Breast epithelium (tissue), 4 donors: ENCODE measurements around the gene BMP10. TPM values are rescaled to one million over a fixed set of nuclear protein-coding genes. Genes with fewer than 3 reads are reported as not detected.

ENCODE experiments used
- DNase-seq, 2 donors: peaks; one replicate each; pipeline ENCODE4 v3.0.0-alpha.2; 2019; ENCODE audit warnings: low spot score in 2 of 2
- H3K27ac ChIP-seq, 2 donors: fragments of 200-600 bp; sonication (generic) in 1 of 2; one replicate each; pipeline ENCODE4 v1.5.1; 2016 to 2019; ENCODE audit warnings: mild to moderate bottlenecking in 1 of 2
- H3K27me3 ChIP-seq, 2 donors: fragments of 200-600 bp; sonication (generic) in 1 of 2; one replicate each; pipeline versions ENCODE4 v1.5.1 to v1.6.0; 2017 to 2019; ENCODE audit warnings: control low read depth in 1 of 2, mild to moderate bottlenecking in 1 of 2
- H3K36me3 ChIP-seq: fragments of 200-600 bp; one replicate; pipeline ENCODE4 v1.5.1; 2019
- H3K4me1 ChIP-seq, 2 donors: fragments of 200-600 bp; sonication (generic); one replicate each; pipeline ENCODE4 v1.5.1; 2016 to 2019; ENCODE audit warnings: control low read depth in 1 of 2
- H3K4me3 ChIP-seq, 3 donors: fragments of 200-600 bp; sonication (generic); 1 replicate in 2 of 3; 2 replicates in 1 of 3; pipeline ENCODE4 v1.5.1; 2016 to 2019; ENCODE audit warnings: mild to moderate bottlenecking in 3 of 3, moderate library complexity in 2 of 3
- H3K9me3 ChIP-seq, 2 donors: fragments of 200-600 bp; sonication (generic) in 1 of 2; one replicate each; pipeline ENCODE4 v1.5.1; 2016 to 2019; ENCODE audit warnings: control low read depth in 1 of 2
- CTCF ChIP-seq, 3 donors: fragments of 450-650 bp; IDR thresholded peaks; one replicate each; pipeline ENCODE4 v1.5.1; 2016 to 2017; ENCODE audit warnings: antibody characterized with exemption in 3 of 3, mild to moderate bottlenecking in 3 of 3, moderate library complexity in 3 of 3
- POLR2A ChIP-seq: fragments of 450-650 bp; IDR thresholded peaks from one replicate; pipeline ENCODE4 v1.6.1; 2016; ENCODE audit warnings: antibody characterized with exemption, mild to moderate bottlenecking, moderate library complexity
- POLR2AphosphoS5 ChIP-seq, 3 donors: sonication (generic); formaldehyde crosslinking; IDR thresholded peaks; one replicate each; pipeline ENCODE4 v1.6.1; 2017; ENCODE audit warnings: antibody characterized with exemption in 3 of 3
- intact Hi-C: fragments of 100-400 bp; cut with DNase I; formaldehyde crosslinking; loops from one replicate; pipeline ENCODE4 v1.15.1; 2023; ENCODE audit warnings: low total_unique reads
- total RNA-seq, 3 donors: library from RNA; depleted of rRNA; stranded (reverse); fragments of >200 nt; gene quantifications; one replicate each; pipeline ENCODE4 v1.1.0, GENCODE V29; 2016

The BMP10 gene
- total RNA-seq, 3 donors from 2014 or later: not detected

GRCh38 chr2:68822207-68822872 lies 48.9 kb downstream of the BMP10 start:
- no peak for DNase-seq
- no peak overlapping the region for H3K4me3 ChIP-seq
- intact Hi-C loops: no loop called here
- no peaks in the 10 kb centered on the region for H3K36me3 ChIP-seq
- H3K4me1 ChIP-seq: no peaks in the 10 kb centered on the region
- no peak overlapping the region for H3K27ac ChIP-seq
- no peaks in the 10 kb centered on the region for H3K9me3 ChIP-seq
- TF ChIP-seq CTCF (IDR thresholded peaks at IDR 0.05) (no peak), POLR2A (no peak), POLR2AphosphoS5 (IDR thresholded peaks at IDR 0.05) (no peak)
- no peaks in the 10 kb centered on the region for H3K27me3 ChIP-seq

- DNase-seq: no peak
- Histone ChIP-seq H3K36me3 (no peaks in the 10 kb centered on the region), H3K9me3 (no peaks in the 10 kb centered on the region), H3K4me1 (no peaks in the 10 kb centered on the region), H3K27me3 (no peaks in the 10 kb centered on the region), H3K27ac (no peak overlapping the region), H3K4me3 (no peak overlapping the region)
- intact Hi-C loops: no loop called here
- TF ChIP-seq POLR2A: no peak
- no peak for TF ChIP-seq CTCF (IDR thresholded peaks at IDR 0.05)
- no peak for TF ChIP-seq POLR2AphosphoS5 (IDR thresholded peaks at IDR 0.05)
Measured at GRCh38 chr2:68819556-68819955, 51.6 kb downstream of the BMP10 start.

- no peak for TF ChIP-seq POLR2AphosphoS5 (IDR thresholded peaks at IDR 0.05)
- TF ChIP-seq POLR2A: no peak
- no peak for TF ChIP-seq CTCF (IDR thresholded peaks at IDR 0.05)
- Histone ChIP-seq H3K27me3 (no peaks in the 10 kb centered on the region), H3K27ac (no peak overlapping the region), H3K4me3 (no peak overlapping the region), H3K36me3 (no peaks in the 10 kb centered on the region), H3K4me1 (no peaks in the 10 kb centered on the region), H3K9me3 (no peaks in the 10 kb centered on the region)
- DNase-seq: no peak
- intact Hi-C loops: no loop called here
Measured at GRCh38 chr2:68817306-68817705, 53.9 kb downstream of the BMP10 start.

Other genes starting within 250 kb of the BMP10 start
- under 1 TPM in 2 of 3 donors, not detected in 1; 0.66 to 0.80 TPM for gene PROKR1, start 227.8 kb downstream of the BMP10 start, total RNA-seq
- gene ARHGAP25, start 136.6 kb downstream of the BMP10 start, total RNA-seq: 10 to 100 TPM in 1 of 3 donors, 1 to 10 TPM in 2; 7.8 to 10.8 (median 9.5) TPM
- not detected for gene GKN2, start 81.5 kb upstream of the BMP10 start, total RNA-seq
- not detected for gene GKN1, start 103.2 kb upstream of the BMP10 start, total RNA-seq
- 10 to 100 TPM; 52.7 to 72.8 (median 68.8) TPM for gene ANTXR1, start 141.8 kb upstream of the BMP10 start, total RNA-seq